ENCODE results near the gene TCAIM. TPM values are rescaled to one million over a fixed set of nuclear protein-coding genes. Genes with fewer than 3 reads are reported as not detected.

TCAIM gene
- total and polyA plus RNA-seq, 2 experiments from 2014 or later = 10.3 to 26.0 TPM

DNA sequence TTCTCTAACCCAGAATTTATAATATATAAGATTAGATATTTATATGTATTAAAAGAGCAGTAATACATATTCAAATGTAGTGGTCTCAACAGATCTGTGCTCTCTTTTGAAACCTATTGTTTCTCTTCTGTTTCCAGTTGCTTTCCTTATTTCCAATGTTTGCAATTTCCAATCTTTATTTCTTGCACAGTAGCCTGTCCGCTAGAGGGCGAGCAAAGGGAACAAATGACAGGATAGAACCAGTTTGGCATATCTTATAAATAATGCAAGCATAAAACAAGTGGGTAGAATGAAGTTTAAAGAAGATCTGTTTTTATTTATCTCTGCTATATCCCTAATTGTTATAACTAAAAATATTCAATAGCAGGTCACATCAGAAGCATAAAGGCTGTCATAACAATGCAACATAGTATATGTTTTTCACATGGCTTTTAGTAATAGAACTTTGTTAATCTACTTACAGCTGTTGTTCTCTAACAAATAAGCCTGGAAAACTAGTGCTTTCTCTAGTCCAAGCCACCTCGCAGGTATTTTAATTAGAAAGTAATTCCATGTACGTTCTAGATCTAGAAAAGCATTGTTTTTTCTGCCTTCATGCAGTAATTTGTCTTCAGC, 15.1 kb upstream of the TCAIM start:
- no peaks in the 10 kb centered on the region for H3K79me2 ChIP-seq (replicated peaks; ENCODE audit: insufficient read depth)
- H3K4me2 ChIP-seq = no peak overlapping the region
- Mint-ChIP-seq H3K36me3 (ENCODE audit: low read depth) (no peaks in the 10 kb centered on the region), H3K27ac (no peak overlapping the region), H3K27me3 (ENCODE audit: insufficient read depth, low read depth, poor library complexity) (peaks cover 2% of the 10 kb centered on the region), H3K4me3 (no peak overlapping the region), H3K4me1 (peaks cover 4% of the 10 kb centered on the region; the same call in 2 of the 3 replicates), H3K9me3 (no peaks in the 10 kb centered on the region)
- H3K4me1 ChIP-seq (ENCODE audit: insufficient read depth) = no peaks in the 10 kb centered on the region
- no peaks in the 10 kb centered on the region for H4K20me1 ChIP-seq (replicated peaks; ENCODE audit: insufficient read depth)
- DNase-seq (ENCODE audit: low spot score) = peak; percentile 76
- H3K27ac ChIP-seq (ENCODE audit: low read depth) = no peak overlapping the region
- H3K27me3 ChIP-seq (ENCODE audit: insufficient read depth) = no peaks in the 10 kb centered on the region
- H3F3A ChIP-seq (replicated peaks; ENCODE audit: low read depth) = no peaks in the 10 kb centered on the region
- no peak overlapping the region for H2AFZ ChIP-seq
- TF ChIP-seq, protein P1, sequence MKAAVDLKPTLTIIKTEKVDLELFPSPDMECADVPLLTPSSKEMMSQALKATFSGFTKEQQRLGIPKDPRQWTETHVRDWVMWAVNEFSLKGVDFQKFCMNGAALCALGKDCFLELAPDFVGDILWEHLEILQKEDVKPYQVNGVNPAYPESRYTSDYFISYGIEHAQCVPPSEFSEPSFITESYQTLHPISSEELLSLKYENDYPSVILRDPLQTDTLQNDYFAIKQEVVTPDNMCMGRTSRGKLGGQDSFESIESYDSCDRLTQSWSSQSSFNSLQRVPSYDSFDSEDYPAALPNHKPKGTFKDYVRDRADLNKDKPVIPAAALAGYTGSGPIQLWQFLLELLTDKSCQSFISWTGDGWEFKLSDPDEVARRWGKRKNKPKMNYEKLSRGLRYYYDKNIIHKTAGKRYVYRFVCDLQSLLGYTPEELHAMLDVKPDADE (IDR thresholded peaks at IDR 0.05) = no peak
- TF ChIP-seq, protein P2, sequence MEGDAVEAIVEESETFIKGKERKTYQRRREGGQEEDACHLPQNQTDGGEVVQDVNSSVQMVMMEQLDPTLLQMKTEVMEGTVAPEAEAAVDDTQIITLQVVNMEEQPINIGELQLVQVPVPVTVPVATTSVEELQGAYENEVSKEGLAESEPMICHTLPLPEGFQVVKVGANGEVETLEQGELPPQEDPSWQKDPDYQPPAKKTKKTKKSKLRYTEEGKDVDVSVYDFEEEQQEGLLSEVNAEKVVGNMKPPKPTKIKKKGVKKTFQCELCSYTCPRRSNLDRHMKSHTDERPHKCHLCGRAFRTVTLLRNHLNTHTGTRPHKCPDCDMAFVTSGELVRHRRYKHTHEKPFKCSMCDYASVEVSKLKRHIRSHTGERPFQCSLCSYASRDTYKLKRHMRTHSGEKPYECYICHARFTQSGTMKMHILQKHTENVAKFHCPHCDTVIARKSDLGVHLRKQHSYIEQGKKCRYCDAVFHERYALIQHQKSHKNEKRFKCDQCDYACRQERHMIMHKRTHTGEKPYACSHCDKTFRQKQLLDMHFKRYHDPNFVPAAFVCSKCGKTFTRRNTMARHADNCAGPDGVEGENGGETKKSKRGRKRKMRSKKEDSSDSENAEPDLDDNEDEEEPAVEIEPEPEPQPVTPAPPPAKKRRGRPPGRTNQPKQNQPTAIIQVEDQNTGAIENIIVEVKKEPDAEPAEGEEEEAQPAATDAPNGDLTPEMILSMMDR (conservative IDR thresholded peaks at IDR 0.05; ENCODE audit: low read depth in 2 of 2) = peak; percentile 85 to 98
- no peak for TF ChIP-seq ZNF114 (CRISPR knock-in tag; IDR thresholded peaks at IDR 0.05)
- H3K4me3 ChIP-seq = no peak overlapping the region
- H3K36me3 ChIP-seq (ENCODE audit: insufficient read depth) = no peaks in the 10 kb centered on the region
- no peaks in the 10 kb centered on the region for H3K9me2 ChIP-seq (ENCODE audit: insufficient read depth)
- ATAC-seq = no peak; the same call in 1 of the 3 replicates

DNA sequence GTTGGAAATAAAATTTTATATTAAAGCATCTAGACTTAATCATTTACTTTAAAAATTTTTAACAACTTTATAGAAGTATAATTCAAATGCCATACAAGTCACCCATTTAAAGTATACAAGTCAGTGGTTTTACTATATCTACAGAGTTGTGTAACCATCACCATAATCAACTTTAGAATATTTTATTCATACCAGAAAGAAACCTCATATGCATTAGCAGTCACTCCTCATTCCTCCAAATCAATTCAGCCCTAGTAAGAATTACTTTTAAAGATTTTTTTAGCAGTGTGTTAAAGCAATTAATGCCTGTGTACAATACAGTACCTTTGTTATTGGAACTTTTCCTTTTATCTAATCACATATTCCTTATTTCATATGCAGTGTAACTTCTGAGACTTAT, 14.0 kb upstream of the TCAIM start:
- H3K79me2 ChIP-seq (replicated peaks; ENCODE audit: insufficient read depth) = no peaks in the 10 kb centered on the region
- no peaks in the 10 kb centered on the region for H3K27me3 ChIP-seq (ENCODE audit: insufficient read depth)
- Mint-ChIP-seq H3K27ac (no peak overlapping the region), H3K27me3 (ENCODE audit: insufficient read depth, low read depth, poor library complexity) (no peaks in the 10 kb centered on the region), H3K9me3 (no peaks in the 10 kb centered on the region), H3K4me3 (no peak overlapping the region), H3K4me1 (no peaks in the 10 kb centered on the region), H3K36me3 (ENCODE audit: low read depth) (no peaks in the 10 kb centered on the region)
- ATAC-seq = no peak
- H3K9me2 ChIP-seq (ENCODE audit: insufficient read depth) = no peaks in the 10 kb centered on the region
- no peak for DNase-seq (ENCODE audit: low spot score)
- no peaks in the 10 kb centered on the region for H3K4me1 ChIP-seq (ENCODE audit: insufficient read depth)
- no peak overlapping the region for H3K27ac ChIP-seq (ENCODE audit: low read depth)
- no peak for TF ChIP-seq ZNF331 (CRISPR knock-in tag; IDR thresholded peaks at IDR 0.05; ENCODE audit: low read depth)
- TF ChIP-seq, protein P2 (conservative IDR thresholded peaks at IDR 0.05; ENCODE audit: low read depth in 2 of 2) = no peak
- no peak for TF ChIP-seq JUNB (IDR thresholded peaks at IDR 0.05; ENCODE audit: unreplicated experiment)
- H4K20me1 ChIP-seq (replicated peaks; ENCODE audit: insufficient read depth) = no peaks in the 10 kb centered on the region
- no peak overlapping the region for H3K4me3 ChIP-seq
- no peak overlapping the region for H2AFZ ChIP-seq
- no peak overlapping the region for H3K4me2 ChIP-seq
- H3F3A ChIP-seq (replicated peaks; ENCODE audit: low read depth) = no peaks in the 10 kb centered on the region
- H3K36me3 ChIP-seq (ENCODE audit: insufficient read depth) = no peaks in the 10 kb centered on the region

Measured in GM23338 (cell line).